ENCODE measurements around the gene TECPR1. TPM values are rescaled to one million over a fixed set of nuclear protein-coding genes. Genes with fewer than 3 reads are reported as not detected.

TECPR1 gene
- total and polyA plus RNA-seq, 2 of the 8 experiments (the other 6 are each of a cell fraction or from before 2014, with no cell fraction given) = 1.3 to 11.1 TPM

- TF ChIP-seq CHD7 (IDR thresholded peaks at IDR 0.05; ENCODE audit: insufficient replicate concordance, low read length) (no peak), KDM4A (IDR thresholded peaks at IDR 0.05; ENCODE audit: low read depth, low read length, severe bottlenecking) (no peak), TCF12 (IDR thresholded peaks at IDR 0.05; ENCODE audit: low read depth, low read length) (no peak), GTF2F1 (IDR thresholded peaks at IDR 0.05; ENCODE audit: borderline replicate concordance, low read depth, low read length) (no peak), POLR2A (IDR thresholded peaks at IDR 0.05; ENCODE audit: control extremely low read depth in 1 of 2, low read depth in 2 of 2, low read length in 2 of 2) (no peak)
These were observed 19.2 kb downstream of the TECPR1 start (continued) for GRCh38 chr7:98232799-98233198.
